ENCODE measurements around the gene DYNC1H1. TPM values are rescaled to one million over a fixed set of nuclear protein-coding genes. Genes with fewer than 3 reads are reported as not detected.

DYNC1H1 gene
- total RNA-seq, 1 donor from 2014 or later = 237 TPM

- Histone ChIP-seq H4K20me1 (ENCODE audit: low read depth) (no peaks in the 10 kb centered on the region), H3K27ac (no peak overlapping the region), H3K79me2 (ENCODE audit: low read depth) (no peaks in the 10 kb centered on the region), H3K4me2 (no peak overlapping the region), H3K4me1 (no peaks in the 10 kb centered on the region), H3K27me3 (no peaks in the 10 kb centered on the region), H3K4me3 (no peak overlapping the region), H3K9me3 (ENCODE audit: low read depth) (no peaks in the 10 kb centered on the region), H3F3A (ENCODE audit: low read depth) (no peaks in the 10 kb centered on the region), H3K36me3 (peaks cover 3% of the 10 kb centered on the region), H3K9ac (no peak overlapping the region), H2AFZ (replicated peaks) (no peak overlapping the region)
- Mint-ChIP-seq H3K27me3 (ENCODE audit: insufficient read depth, low read depth) (no peaks in the 10 kb centered on the region), H3K4me1 (no peaks in the 10 kb centered on the region), H3K4me3 (no peak overlapping the region), H3K9me3 (no peaks in the 10 kb centered on the region), H3K27ac (no peak overlapping the region), H3K36me3 (peaks cover 51% of the 10 kb centered on the region)
- no peak for TF ChIP-seq EZH2phosphoT487 (IDR thresholded peaks at IDR 0.05)
- TF ChIP-seq CTCF (IDR thresholded peaks at IDR 0.05) = no peak
- TF ChIP-seq EZH2 (IDR thresholded peaks at IDR 0.05) = no peak
- DNase-seq (ENCODE audit: low spot score) = no peak
Observed at GRCh38 chr14:102018251-102018650, 53.9 kb downstream of the DYNC1H1 start.

GRCh38 chr14:102019006-102019540 lies 54.7 kb downstream of the DYNC1H1 start:
- Histone ChIP-seq H3F3A (ENCODE audit: low read depth) (no peaks in the 10 kb centered on the region), H2AFZ (replicated peaks) (no peak overlapping the region), H3K9ac (no peak overlapping the region), H3K4me2 (no peak overlapping the region), H3K36me3 (peaks cover 3% of the 10 kb centered on the region), H3K4me1 (no peaks in the 10 kb centered on the region), H4K20me1 (ENCODE audit: low read depth) (no peaks in the 10 kb centered on the region), H3K27ac (no peak overlapping the region), H3K4me3 (no peak overlapping the region), H3K9me3 (ENCODE audit: low read depth) (no peaks in the 10 kb centered on the region), H3K27me3 (no peaks in the 10 kb centered on the region), H3K79me2 (ENCODE audit: low read depth) (no peaks in the 10 kb centered on the region)
- H3K27me3 Mint-ChIP-seq (ENCODE audit: insufficient read depth, low read depth) = no peaks in the 10 kb centered on the region
- H3K4me1 Mint-ChIP-seq = no peaks in the 10 kb centered on the region
- H3K27ac Mint-ChIP-seq = no peak overlapping the region
- no peak overlapping the region for H3K4me3 Mint-ChIP-seq
- no peaks in the 10 kb centered on the region for H3K9me3 Mint-ChIP-seq
- no peak for DNase-seq (ENCODE audit: low spot score)
- H3K36me3 Mint-ChIP-seq = peaks cover 48% of the 10 kb centered on the region
- TF ChIP-seq CTCF (IDR thresholded peaks at IDR 0.05) (no peak), EZH2 (IDR thresholded peaks at IDR 0.05) (no peak), EZH2phosphoT487 (IDR thresholded peaks at IDR 0.05) (no peak)

- TF ChIP-seq EZH2 (IDR thresholded peaks at IDR 0.05) (no peak), CTCF (IDR thresholded peaks at IDR 0.05) (no peak), EZH2phosphoT487 (IDR thresholded peaks at IDR 0.05) (no peak)
- H3K27me3 ChIP-seq = no peaks in the 10 kb centered on the region
- no peaks in the 10 kb centered on the region for H4K20me1 ChIP-seq (ENCODE audit: low read depth)
- no peak overlapping the region for H3K4me3 Mint-ChIP-seq
- H3K79me2 ChIP-seq (ENCODE audit: low read depth) = no peaks in the 10 kb centered on the region
- H3K4me3 ChIP-seq = no peak overlapping the region
- no peaks in the 10 kb centered on the region for H3K9me3 Mint-ChIP-seq
- no peak overlapping the region for H3K27ac ChIP-seq
- no peak for DNase-seq (ENCODE audit: low spot score)
- H3K9me3 ChIP-seq (ENCODE audit: low read depth) = no peaks in the 10 kb centered on the region
- no peak overlapping the region for H3K4me2 ChIP-seq
- H3F3A ChIP-seq (ENCODE audit: low read depth) = no peaks in the 10 kb centered on the region
- H3K36me3 ChIP-seq = peaks cover 3% of the 10 kb centered on the region
- no peaks in the 10 kb centered on the region for H3K27me3 Mint-ChIP-seq (ENCODE audit: insufficient read depth, low read depth)
- peaks cover 48% of the 10 kb centered on the region for H3K36me3 Mint-ChIP-seq
- no peak overlapping the region for H3K27ac Mint-ChIP-seq
- H2AFZ ChIP-seq (replicated peaks) = no peak overlapping the region
- H3K9ac ChIP-seq = no peak overlapping the region
- no peaks in the 10 kb centered on the region for H3K4me1 Mint-ChIP-seq
- no peaks in the 10 kb centered on the region for H3K4me1 ChIP-seq
Observed at GRCh38 chr14:102020058-102020971, 55.9 kb downstream of the DYNC1H1 start.
